ENCODE data around the gene UBE4B.
"Not testable (repeated sequence)": the region's sequence is repeated elsewhere in the genome, so short reads cannot be mapped to it uniquely, and the experiment has no call there.

Gene UBE4B

DNA sequence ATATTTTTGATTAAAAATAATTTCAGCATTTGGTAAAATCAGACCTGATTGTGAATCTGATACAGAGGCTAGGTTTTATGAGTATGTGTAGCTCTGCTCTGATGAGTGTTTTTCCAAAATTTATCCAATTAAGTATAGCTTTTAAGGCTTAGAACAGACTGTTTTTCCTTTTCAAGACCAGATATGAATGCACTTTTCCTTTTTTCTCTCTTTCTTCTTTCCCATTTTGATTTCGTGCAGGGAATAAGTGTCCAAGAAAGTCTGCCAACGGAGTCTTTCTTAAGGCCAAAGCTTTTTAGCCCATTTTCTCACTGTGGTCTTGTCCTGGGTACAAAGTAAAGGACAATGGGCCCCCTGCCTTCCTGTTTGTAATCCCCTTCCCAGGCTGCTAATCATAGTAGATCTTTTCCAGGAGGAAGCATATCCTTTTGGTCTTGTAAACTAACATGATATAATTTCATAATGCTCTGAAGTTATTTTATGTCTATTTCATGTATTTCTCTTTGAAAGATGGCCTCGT is 180.5 kb downstream of the UBE4B start:
- no peak for DNase-seq

DNA sequence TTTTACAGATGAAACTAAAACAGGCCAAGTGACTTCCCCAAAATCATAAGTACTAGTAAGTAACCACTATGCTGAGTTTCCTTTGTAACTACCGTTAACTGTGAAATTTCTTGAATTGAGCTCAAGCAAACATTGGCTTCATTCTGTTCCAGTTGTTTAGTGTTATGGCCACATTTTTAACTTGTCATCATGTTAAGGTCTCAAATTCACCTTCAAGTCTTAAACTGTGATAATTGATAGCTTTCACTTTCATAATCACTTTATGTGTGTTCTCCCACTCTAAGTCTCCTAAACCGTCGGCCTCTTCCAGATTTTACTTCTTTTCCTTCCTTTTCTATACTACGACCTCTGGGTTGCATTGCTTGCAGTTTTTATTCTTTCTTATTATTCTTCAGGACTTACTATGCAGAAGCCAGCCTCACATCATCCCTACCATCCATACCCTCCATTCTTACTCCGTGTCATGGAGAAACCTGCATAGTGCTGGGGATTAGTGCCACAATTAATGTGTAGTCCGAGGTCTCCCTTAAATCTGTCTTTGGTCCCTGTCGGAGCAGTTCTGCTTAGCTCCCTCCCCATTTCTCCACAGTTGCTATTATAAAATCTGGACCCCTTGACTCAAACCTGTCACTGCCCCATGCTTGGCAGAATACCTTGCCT is 183.5 kb downstream of the UBE4B start:
- DNase-seq = no peak

DNA sequence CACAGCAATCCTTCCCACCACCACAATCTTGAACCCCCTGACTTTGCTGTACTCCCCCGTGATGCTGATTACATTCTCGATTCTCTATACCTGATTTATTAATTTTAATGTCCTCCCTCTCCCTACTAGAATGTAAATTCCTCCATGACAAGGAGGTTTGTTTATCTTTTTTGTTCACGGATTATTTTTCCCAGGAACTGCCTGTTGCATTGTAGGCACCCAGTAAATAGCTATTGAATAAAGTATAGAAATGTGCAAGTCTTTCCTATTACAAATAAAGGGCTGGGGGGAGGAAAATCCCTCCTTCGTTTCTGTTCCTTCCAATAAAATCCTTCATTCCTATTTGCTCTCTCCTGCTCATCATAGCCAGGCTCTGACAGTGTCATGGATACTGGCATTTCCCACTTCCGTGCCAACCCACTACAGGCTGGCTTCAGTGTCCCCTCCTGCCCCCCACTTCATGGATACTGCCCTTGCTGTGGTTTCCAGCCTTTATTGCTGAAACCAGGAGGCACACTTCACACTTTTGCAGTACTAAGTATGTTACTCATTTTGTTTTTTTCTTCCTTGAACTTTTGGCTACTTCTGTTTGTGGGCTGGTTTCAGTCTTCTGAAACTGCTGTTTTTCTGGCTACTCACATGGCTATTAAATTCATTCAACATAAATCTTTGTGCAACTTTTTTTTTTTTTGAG is 185.1 kb downstream of the UBE4B start:
- DNase-seq = no peak

DNA sequence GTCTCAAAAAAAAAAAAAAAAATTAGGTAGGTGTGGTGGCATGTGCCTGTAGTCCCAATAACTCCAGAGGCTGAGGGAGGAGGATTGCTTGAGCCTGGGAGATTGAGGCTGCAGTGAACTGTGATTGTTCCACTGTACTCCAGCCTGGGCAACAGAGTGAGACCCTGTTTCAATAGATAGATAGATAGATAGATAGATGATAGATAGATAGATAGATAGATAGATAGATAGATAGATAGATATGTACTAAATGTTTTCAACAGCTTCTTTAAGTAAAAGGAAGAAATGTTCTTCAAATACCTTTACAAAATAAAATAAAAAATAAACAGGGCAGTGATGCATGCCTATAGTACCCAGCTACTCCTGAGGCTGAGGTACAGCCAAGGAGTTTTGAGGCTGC is 187.4 kb downstream of the UBE4B start:
- no peak for DNase-seq

DNA sequence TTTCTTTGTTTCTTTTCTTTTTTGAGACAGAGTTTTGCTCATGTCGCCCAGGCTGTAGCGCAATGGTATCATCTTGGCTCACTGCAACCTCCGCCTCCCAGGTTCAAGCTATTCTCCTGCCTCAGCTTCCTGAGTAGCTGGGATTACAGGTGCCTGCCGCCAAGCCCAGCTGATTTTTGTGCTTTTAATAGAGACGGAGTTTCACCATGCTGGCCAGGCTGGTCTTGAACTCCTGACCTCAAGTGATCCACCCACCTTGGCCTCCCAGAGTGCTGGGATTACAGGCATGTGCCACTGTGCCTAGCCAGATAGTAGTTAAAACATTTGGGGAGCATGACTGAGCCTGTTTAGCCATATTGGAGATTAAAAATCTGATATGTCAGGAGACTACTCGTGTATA is 187.9 kb downstream of the UBE4B start:
- not testable (repeated sequence) for DNase-seq

DNA sequence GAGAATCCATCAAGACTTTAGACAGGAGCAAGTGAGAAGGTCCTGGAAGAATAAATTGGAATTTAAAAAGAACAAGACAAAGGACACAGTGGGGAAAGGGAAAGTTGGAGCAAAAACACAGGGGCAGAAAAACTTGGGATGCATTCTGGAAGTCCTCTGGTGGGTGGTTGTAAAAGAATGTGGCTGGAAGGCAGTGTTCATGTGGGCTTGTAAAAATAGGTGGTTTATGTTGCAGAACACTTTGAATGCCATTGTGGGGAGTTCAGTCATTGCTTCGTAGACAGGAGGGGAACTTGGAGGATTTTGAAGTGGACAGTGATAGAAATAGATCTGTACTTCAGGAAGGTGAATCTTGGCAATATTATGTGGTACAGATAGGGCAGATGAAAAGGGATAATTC is 192.8 kb downstream of the UBE4B start:
- DNase-seq = no peak

DNA sequence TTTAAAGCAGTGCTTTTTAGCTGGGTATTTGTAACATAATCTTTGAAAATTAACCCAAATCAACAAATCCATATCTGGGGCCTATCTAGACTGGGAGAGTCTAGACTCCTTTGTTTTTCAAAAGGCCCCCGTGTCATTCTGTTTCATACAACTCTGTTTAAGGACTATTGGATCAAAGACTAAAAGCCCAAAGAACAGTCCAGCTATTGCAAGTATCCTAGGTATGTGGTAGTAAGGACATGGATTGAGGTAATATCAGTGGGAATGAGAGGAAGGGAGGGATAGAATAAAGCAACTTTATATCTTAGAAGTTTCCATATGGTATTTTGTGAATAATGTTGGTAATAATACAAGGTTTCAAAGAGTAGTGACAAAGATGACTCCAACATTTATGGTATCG is 195.8 kb downstream of the UBE4B start:
- DNase-seq = no peak

DNA sequence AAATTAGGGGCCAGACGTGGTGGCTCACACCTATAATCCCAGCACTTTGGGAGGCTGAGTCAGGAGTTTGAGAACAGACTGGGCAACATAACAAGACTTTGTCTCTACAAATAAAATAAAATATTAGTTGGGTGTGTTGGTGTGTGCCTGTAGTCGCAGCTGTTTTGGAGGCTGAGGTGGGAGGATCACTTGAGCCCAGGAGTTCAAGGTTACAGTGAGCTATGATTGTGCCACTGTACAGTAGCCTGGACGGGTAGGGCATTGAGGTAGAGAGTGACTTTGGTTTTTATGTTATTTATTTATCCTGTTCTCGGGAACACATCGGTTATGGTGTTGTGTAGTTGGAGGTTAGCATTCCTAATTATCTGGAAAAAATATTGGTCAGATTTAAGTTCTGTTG is 197.1 kb downstream of the UBE4B start:
- DNase-seq = no peak
